GM12874 (cell line): Measurements from ENCODE around the gene PIK3C2G.

Experiments
- TF ChIP-seq, protein P1 (sequence below): IDR thresholded peaks from 2 replicates; pipeline ENCODE4 v1.5.1; 2011; ENCODE audit warnings: low read depth, mild to moderate bottlenecking, control low read depth, low read length, moderate library complexity; ENCODE audit not compliant: insufficient read depth

The PIK3C2G gene

DNA sequence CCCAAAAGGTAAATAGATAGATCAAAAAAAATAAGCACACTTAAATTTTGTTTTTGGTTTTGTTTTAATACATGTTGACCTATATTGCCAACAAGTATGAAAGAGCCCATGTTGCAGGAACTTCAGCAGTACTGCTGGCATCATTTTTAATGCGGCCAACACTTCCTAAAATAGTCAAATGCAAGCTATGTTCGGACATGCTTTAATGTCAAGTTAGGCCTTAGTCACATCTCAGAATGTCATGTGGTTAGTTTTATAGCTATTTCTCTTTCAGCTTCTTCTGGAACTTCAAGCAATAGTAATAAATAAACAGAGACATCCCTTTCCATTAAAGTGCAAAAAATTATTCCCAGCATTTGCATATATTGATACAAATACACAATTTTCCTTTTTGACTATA is 153.4 kb downstream of the PIK3C2G start:
- TF ChIP-seq, protein P1, sequence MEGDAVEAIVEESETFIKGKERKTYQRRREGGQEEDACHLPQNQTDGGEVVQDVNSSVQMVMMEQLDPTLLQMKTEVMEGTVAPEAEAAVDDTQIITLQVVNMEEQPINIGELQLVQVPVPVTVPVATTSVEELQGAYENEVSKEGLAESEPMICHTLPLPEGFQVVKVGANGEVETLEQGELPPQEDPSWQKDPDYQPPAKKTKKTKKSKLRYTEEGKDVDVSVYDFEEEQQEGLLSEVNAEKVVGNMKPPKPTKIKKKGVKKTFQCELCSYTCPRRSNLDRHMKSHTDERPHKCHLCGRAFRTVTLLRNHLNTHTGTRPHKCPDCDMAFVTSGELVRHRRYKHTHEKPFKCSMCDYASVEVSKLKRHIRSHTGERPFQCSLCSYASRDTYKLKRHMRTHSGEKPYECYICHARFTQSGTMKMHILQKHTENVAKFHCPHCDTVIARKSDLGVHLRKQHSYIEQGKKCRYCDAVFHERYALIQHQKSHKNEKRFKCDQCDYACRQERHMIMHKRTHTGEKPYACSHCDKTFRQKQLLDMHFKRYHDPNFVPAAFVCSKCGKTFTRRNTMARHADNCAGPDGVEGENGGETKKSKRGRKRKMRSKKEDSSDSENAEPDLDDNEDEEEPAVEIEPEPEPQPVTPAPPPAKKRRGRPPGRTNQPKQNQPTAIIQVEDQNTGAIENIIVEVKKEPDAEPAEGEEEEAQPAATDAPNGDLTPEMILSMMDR, result no peak

DNA sequence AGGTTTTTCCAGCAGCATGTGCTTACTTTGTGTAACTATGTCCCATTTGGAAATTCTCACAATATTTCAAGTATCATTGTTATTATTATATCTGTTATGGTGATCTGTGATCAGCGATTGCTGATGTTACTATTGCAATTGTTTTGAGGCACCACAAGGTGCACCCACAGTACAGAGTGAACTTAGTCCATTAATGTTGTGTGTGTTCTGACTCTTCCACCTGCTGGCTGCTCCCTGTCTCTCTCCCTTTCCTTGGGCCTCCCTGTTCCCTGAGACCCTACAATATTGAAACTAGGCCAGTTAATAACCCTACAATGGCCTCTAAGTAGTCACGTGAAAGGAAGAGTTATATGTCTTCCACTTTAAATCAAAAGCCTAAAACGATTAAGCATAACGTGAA is 153.9 kb downstream of the PIK3C2G start:
- TF ChIP-seq, protein P1, result no peak

DNA sequence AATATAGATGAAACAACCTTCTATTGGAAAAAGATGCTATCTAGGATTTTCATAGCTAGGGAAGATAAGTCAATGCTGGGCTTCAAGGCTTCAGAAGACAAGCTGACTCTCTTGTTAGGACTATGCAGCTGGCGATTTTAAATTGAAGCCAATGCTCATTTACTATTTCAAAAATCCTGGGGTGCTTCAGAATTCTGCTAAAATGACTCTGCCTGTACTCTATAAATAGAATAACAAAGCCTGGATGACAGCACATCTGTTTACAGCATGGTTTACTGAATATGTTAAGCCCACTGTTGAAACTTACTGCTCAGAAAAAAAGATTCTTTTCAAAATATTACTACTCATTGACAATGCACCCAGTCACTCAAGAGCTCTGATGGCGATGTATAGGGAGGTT is 155.1 kb downstream of the PIK3C2G start:
- TF ChIP-seq, protein P1, result no peak

DNA sequence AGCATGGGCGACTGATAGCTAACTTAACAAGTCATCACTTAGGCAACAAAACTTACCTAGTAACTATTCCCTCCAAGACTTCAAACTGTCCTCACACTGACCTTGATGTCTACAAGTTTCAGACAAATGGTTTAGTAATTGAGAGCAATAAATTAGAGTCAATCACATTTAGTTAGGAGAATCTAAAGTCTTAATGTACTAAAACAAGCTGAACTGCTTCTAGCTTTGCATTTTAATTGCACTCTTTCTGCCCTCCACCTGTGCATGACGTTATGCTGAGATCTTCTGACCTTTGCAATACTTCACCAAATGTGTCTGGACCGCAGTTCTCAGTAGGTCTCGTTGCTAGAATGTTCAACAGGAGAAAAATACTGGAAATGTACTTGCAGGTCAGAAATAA is 158.0 kb downstream of the PIK3C2G start:
- TF ChIP-seq, protein P1, result no peak

DNA sequence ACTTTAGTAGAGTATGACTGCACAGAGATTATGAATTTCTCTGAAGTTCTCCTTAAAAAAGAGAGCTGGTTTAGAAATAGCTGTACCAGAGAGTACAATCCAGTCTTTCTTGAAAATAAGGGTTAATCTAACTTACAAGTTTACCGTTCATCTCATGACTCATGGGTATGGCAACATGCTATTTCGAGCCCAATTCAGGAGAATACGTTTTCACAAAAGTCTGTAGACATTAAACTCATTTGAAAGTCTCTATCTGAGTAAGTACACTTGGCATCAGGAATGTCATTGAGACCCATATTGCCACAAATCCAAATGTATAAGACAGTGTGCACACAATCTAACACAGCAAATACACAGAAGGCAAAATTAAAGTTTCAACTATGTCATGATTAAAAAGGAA is 160.5 kb downstream of the PIK3C2G start:
- TF ChIP-seq, protein P1, result no peak

DNA sequence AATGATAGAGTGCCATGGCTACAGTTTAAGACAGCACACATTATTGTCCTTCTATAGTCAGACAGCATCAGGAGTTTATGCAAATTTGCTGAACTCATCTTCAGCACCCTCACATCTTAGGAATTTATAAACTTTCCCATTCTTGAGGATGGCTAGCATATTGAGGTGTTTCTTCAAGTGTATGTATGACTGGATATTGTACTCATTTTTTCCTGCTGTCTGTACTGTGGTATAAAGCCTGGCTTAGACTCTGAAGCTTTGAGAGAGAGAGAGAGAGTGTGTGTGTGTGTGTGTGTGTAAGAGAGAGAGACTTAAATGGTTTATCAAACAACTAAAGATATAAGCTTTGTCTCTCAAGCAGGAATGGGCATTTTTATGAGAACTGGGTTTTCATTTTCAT is 161.6 kb downstream of the PIK3C2G start:
- TF ChIP-seq, protein P1, result no peak

DNA sequence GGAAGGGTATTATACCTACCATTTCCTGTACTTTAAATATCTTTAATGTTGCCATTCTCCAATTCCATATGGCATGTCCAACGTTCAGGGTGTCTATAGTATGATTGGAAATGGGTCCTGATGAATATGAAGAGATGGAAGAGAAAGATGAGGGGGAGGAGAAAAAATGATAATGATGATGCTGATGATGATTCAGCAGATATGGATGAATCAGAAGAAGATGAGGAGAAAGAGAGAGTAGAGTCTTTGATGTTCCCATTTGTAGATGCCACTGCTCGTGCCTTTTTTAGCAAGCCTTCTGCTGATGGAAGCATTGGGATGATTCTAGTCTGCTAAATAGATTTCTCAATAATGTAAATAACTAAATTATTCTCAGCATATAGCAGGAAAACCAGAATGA is 163.5 kb downstream of the PIK3C2G start:
- TF ChIP-seq, protein P1, result no peak

DNA sequence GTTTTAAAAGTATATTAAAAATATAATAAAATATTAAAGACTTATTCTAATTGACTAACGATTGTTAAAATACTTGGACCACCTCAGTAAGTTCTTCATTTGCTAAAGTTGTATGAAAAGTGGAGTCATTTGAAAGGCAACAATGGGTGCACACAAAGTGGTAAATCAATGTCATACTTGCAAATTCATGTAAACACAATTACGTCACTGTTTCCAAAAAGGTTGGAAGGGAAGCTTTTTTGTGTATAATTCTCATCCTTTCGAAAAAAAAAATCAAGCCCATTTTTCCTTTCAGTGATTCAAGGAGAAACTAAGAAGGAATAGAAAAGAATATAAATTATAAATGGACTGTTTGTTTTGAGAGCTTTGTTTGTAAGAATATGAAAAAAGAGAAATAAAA is 166.2 kb downstream of the PIK3C2G start:
- TF ChIP-seq, protein P1, result no peak
